HepG2 (cell line): ENCODE measurements around the gene XPC. TPM values are rescaled to one million over a fixed set of nuclear protein-coding genes. Genes with fewer than 3 reads are reported as not detected.
A peak's percentile ranks its signal among the peaks of the same experiment; 100 is the strongest.

ENCODE experiments used
- AHDC1 ChIP-seq: sonication (generic); formaldehyde crosslinking; IDR thresholded peaks from 2 replicates; pipeline ENCODE4 v1.5.1; 2020; ENCODE audit warnings: mild to moderate bottlenecking, missing genetic modification reagents, borderline replicate concordance
- ATF5 ChIP-seq: sonication (generic); formaldehyde crosslinking; IDR thresholded peaks from 2 replicates; pipeline ENCODE4 v1.4.0; 2020; ENCODE audit warnings: mild to moderate bottlenecking, low read depth, missing genetic modification reagents
- BRF2 ChIP-seq: sonication (generic); formaldehyde crosslinking; IDR thresholded peaks from 2 replicates; pipeline ENCODE4 v1.8.1; 2022; ENCODE audit warnings: mild to moderate bottlenecking, missing genetic modification reagents
- ELF3 ChIP-seq: IDR thresholded peaks from 2 replicates; pipeline ENCODE4 v1.6.1; 2016; ENCODE audit warnings: missing genetic modification reagents, missing compliant biosample characterization
- GABPB1 ChIP-seq: IDR thresholded peaks from 2 replicates; pipeline ENCODE4 v1.6.1; 2016; ENCODE audit warnings: mild to moderate bottlenecking, missing genetic modification reagents, moderate library complexity, missing compliant biosample characterization
- GZF1 ChIP-seq: sonication (generic); formaldehyde crosslinking; IDR thresholded peaks from 2 replicates; pipeline ENCODE4 v1.5.1; 2020; ENCODE audit warnings: mild to moderate bottlenecking, missing genetic modification reagents
- HMG20A ChIP-seq: IDR thresholded peaks from 2 replicates; pipeline ENCODE4 v1.6.1; 2016; ENCODE audit warnings: borderline replicate concordance
- HMGA1 ChIP-seq: sonication (generic); formaldehyde crosslinking; conservative IDR thresholded peaks from 2 replicates; pipeline ENCODE4 v1.4.0; 2020; ENCODE audit warnings: missing genetic modification reagents
- MYC ChIP-seq: sonication (generic); formaldehyde crosslinking; IDR thresholded peaks from 2 replicates; pipeline ENCODE4 v1.9.0; 2021; ENCODE audit warnings: missing genetic modification reagents, borderline replicate concordance
- ONECUT2 ChIP-seq: sonication (generic); formaldehyde crosslinking; IDR thresholded peaks from 2 replicates; pipeline ENCODE4 v1.4.0; 2020; ENCODE audit warnings: missing genetic modification reagents
- PAX8 ChIP-seq: sonication (generic); formaldehyde crosslinking; IDR thresholded peaks from 2 replicates; pipeline ENCODE4 v1.8.0; 2022; ENCODE audit warnings: mild to moderate bottlenecking, missing genetic modification reagents, borderline replicate concordance
- POLR2A ChIP-seq, 2 experiments: IDR thresholded peaks; 2 replicates each; pipeline ENCODE4 v1.6.1; 2011; ENCODE audit warnings: low read depth in 2 of 2, low read length in 2 of 2, mild to moderate bottlenecking in 1 of 2, moderate library complexity in 1 of 2; ENCODE audit not compliant: insufficient read depth in 1 of 2
- RBFOX2 ChIP-seq: fragments of 200-400 bp; formaldehyde crosslinking; IDR thresholded peaks from 2 replicates; pipeline ENCODE4 v1.6.1; 2017; ENCODE audit warnings: low read depth, mild to moderate bottlenecking, low read length
- SP4 ChIP-seq: sonication (generic); formaldehyde crosslinking; IDR thresholded peaks from 2 replicates; pipeline ENCODE4 v1.8.1; 2023; ENCODE audit warnings: mild to moderate bottlenecking, missing genetic modification reagents
- SSRP1 ChIP-seq: IDR thresholded peaks from 2 replicates; pipeline ENCODE4 v1.6.1; 2016; ENCODE audit warnings: control low read depth
- ZBTB20 ChIP-seq: sonication (generic); formaldehyde crosslinking; IDR thresholded peaks from 2 replicates; pipeline ENCODE4 v1.8.1; 2023; ENCODE audit warnings: missing genetic modification reagents, low read depth, mild to moderate bottlenecking, borderline replicate concordance
- ZBTB38 ChIP-seq: sonication (generic); formaldehyde crosslinking; IDR thresholded peaks from 2 replicates; pipeline ENCODE4 v1.5.1; 2020; ENCODE audit warnings: mild to moderate bottlenecking, missing genetic modification reagents
- ZEB1 ChIP-seq: IDR thresholded peaks from 2 replicates; pipeline ENCODE4 v1.6.1; 2012; ENCODE audit warnings: mild to moderate bottlenecking, low read depth, inconsistent platforms; ENCODE audit not compliant: insufficient replicate concordance
- ZNF501 ChIP-seq: sonication (generic); formaldehyde crosslinking; IDR thresholded peaks from 2 replicates; pipeline ENCODE4 v1.5.1; 2020; ENCODE audit warnings: mild to moderate bottlenecking, moderate library complexity, missing genetic modification reagents
- ZNF564 ChIP-seq: sonication (generic); formaldehyde crosslinking; IDR thresholded peaks from 2 replicates; pipeline ENCODE4 v1.8.1; 2023; ENCODE audit warnings: mild to moderate bottlenecking, missing genetic modification reagents
- ZNF639 ChIP-seq: conservative IDR thresholded peaks from 2 replicates; pipeline ENCODE4 v1.6.1; 2018; ENCODE audit warnings: missing genetic modification reagents
- polyA plus RNA-seq, 8 experiments: library from polyadenylated mRNA; depleted of rRNA in 3 of 8; stranded (reverse) in 7 of 8; unstranded in 1 of 8; fragments of >200 nt; fragmentation: Illumina TruSeq in 4 of 8; extraction: Trizol in 4 of 8; gene quantifications; 2 replicates each; pipeline versions ENCODE4 v1.2.1 to v1.2.3, GENCODE V29; 2011 to 2016; ENCODE audit warnings: low read depth in 4 of 8, missing spikeins in 1 of 8, mixed read lengths in 1 of 8; ENCODE audit not compliant: insufficient read depth in 1 of 8
- total RNA-seq, 5 experiments: library from RNA; depleted of rRNA; stranded (reverse); fragments of >200 nt; fragmentation: Illumina TruSeq; extraction: Trizol; gene quantifications; 2 replicates each; pipeline ENCODE4 v1.2.3, GENCODE V29; 2016; ENCODE audit warnings: low read depth in 1 of 5

The XPC gene
- total and polyA plus RNA-seq, 2 of the 13 experiments (the other 11 are each of a cell fraction or from before 2014, with no cell fraction given): 9.4 to 24.1 TPM

- TF ChIP-seq HMG20A (0 out of 2 replicates have a peak, but pooled peaks have one; percentile 11), ZNF564 (CRISPR knock-in tag) (no peak), ZNF501 (CRISPR knock-in tag) (no peak), BRF2 (CRISPR knock-in tag) (peak; percentile 18; the same call in 1 of the 2 replicates), ATF5 (CRISPR knock-in tag) (0 out of 2 replicates have a peak, but pooled peaks have one; percentile 44), ONECUT2 (no peak), SP4 (no peak), AHDC1 (CRISPR knock-in tag) (no peak), ZBTB20 (peak; percentile 73; the same call in 1 of the 2 replicates), POLR2A (IDR thresholded peaks at IDR 0.05; ENCODE audit: insufficient read depth in 1 of 2, low read depth in 2 of 2, low read length in 2 of 2) (peak; percentile 56 to 57; a peak in 2 of 4 replicates), MYC (peak; percentile 93), RBFOX2 (no peak), ZBTB38 (CRISPR knock-in tag) (no peak), ZNF639 (CRISPR knock-in tag) (no peak; the same call in 1 of the 2 replicates), GABPB1 (CRISPR knock-in tag) (peak; percentile 53), SSRP1 (CRISPR knock-in tag) (no peak), ZEB1 (no peak), GZF1 (peak; percentile 1; the same call in 1 of the 2 replicates), HMGA1 (CRISPR knock-in tag) (no peak), PAX8 (CRISPR knock-in tag) (0 out of 2 replicates have a peak, but pooled peaks have one; percentile 76), ELF3 (no peak)
These were observed 54.2 kb downstream of the XPC start (continued) for GRCh38 chr3:14124223-14124614.
